SK-N-SH treated with all-trans-retinoic acid at 6 μM for 48 hours (cell line): ENCODE results near the gene ERG.

Experiments
- ESRRG ChIP-seq: fragments of 250-450 bp; sonication (Bioruptor Pico); IDR thresholded peaks from 2 replicates; pipeline ENCODE4 v1.6.1; 2021; ENCODE audit warnings: mild to moderate bottlenecking
- PATZ1 ChIP-seq: fragments of 250-450 bp; sonication (Bioruptor Pico); IDR thresholded peaks from 2 replicates; pipeline ENCODE4 v1.8.0; 2020; ENCODE audit warnings: mild to moderate bottlenecking, moderate library complexity, borderline replicate concordance
- SNAI2 ChIP-seq: fragments of 250-450 bp; sonication (Bioruptor Pico); IDR thresholded peaks from 2 replicates; pipeline ENCODE4 v1.5.0; 2020; ENCODE audit warnings: mild to moderate bottlenecking, moderate library complexity
- ZC3H10 ChIP-seq: fragments of 250-450 bp; sonication (Bioruptor Pico); IDR thresholded peaks from 2 replicates; pipeline ENCODE4 v1.5.1; 2021; ENCODE audit warnings: mild to moderate bottlenecking, moderate library complexity
- ZFP3 ChIP-seq: fragments of 250-450 bp; sonication (Bioruptor Pico); IDR thresholded peaks from 2 replicates; pipeline ENCODE4 v1.5.0; 2020; ENCODE audit warnings: mild to moderate bottlenecking, moderate library complexity
- ZNF8 ChIP-seq: fragments of 450-650 bp; formaldehyde crosslinking; IDR thresholded peaks from 2 replicates; pipeline ENCODE4 v1.5.0; 2020; ENCODE audit warnings: mild to moderate bottlenecking, moderate library complexity
- TF ChIP-seq, protein P1 (sequence below): fragments of 250-450 bp; sonication (Bioruptor Pico); IDR thresholded peaks from 2 replicates; pipeline ENCODE4 v1.8.0; 2021; ENCODE audit warnings: low read depth, mild to moderate bottlenecking, moderate library complexity, borderline replicate concordance

DNA sequence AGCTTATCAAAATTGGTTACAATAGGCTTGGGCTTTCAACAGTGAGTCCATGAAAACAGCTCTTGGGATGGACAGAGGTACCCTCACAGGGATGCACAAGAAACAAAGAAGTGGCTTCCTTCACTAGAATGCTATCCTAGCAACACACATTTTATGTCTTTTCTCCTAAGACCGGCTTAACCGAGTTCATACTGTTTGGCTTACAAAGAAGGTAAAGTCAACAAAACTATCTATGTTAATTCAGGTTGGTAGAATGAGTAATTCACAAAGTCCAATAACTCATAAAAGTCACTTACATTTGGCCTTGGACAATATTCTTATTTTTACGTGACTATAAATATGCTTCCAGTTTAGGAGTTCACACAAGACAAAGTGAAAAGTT, 9.0 kb downstream of the ERG start:
- TF ChIP-seq SNAI2 (CRISPR knock-in tag) (no peak), ZFP3 (CRISPR knock-in tag) (no peak), ESRRG (CRISPR knock-in tag) (no peak), PATZ1 (CRISPR knock-in tag) (no peak), ZNF8 (no peak), ZC3H10 (CRISPR knock-in tag) (no peak)
- TF ChIP-seq, protein P1, sequence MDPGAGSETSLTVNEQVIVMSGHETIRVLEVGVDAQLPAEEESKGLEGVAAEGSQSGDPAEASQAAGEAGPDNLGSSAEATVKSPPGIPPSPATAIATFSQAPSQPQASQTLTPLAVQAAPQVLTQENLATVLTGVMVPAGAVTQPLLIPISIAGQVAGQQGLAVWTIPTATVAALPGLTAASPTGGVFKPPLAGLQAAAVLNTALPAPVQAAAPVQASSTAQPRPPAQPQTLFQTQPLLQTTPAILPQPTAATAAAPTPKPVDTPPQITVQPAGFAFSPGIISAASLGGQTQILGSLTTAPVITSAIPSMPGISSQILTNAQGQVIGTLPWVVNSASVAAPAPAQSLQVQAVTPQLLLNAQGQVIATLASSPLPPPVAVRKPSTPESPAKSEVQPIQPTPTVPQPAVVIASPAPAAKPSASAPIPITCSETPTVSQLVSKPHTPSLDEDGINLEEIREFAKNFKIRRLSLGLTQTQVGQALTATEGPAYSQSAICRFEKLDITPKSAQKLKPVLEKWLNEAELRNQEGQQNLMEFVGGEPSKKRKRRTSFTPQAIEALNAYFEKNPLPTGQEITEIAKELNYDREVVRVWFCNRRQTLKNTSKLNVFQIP (CRISPR knock-in tag): no peak
